Measurements from ENCODE around the gene AK1. TPM values are rescaled to one million over a fixed set of nuclear protein-coding genes. Genes with fewer than 3 reads are reported as not detected.
"Not testable (repeated sequence)": the region's sequence is repeated elsewhere in the genome, so short reads cannot be mapped to it uniquely, and the experiment has no call there.

The AK1 gene
- total and polyA plus RNA-seq, 2 experiments from 2014 or later, result 175 to 413 TPM

DNA sequence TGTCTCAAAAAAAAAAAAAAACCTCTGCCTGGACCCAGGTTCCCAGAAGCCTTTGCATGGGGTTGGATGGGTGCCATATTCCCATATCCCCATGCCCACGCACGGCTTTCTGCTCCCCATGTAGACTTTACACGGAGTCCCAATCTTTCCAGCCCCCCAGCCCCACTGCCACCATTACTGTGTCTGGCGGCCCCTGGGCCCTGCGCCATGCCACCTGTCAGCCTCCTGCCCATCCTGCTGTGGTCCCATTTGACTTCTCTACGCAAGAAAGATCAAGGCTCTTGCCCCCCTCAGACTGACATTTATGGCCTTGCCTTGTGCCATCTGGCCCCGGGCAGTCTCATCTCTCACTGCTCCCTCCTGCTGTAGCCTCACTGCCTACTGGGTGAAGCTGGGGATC lies 6.5 kb upstream of the AK1 start:
- DNase-seq (ENCODE audit: low read depth in 1 of 2, low spot score in 1 of 2), result no peak
- Histone ChIP-seq H3K4me3 (no peak overlapping the region), H3K9me3 (ENCODE audit: low read depth) (no peaks in the 10 kb centered on the region), H3K27me3 (no peaks in the 10 kb centered on the region), H3K4me1 (ENCODE audit: low read depth) (peaks cover 5% of the 10 kb centered on the region), H3K36me3 (peaks cover 13% of the 10 kb centered on the region), H3K27ac (peak overlapping the region; percentile 74)
- TF ChIP-seq, protein P1, sequence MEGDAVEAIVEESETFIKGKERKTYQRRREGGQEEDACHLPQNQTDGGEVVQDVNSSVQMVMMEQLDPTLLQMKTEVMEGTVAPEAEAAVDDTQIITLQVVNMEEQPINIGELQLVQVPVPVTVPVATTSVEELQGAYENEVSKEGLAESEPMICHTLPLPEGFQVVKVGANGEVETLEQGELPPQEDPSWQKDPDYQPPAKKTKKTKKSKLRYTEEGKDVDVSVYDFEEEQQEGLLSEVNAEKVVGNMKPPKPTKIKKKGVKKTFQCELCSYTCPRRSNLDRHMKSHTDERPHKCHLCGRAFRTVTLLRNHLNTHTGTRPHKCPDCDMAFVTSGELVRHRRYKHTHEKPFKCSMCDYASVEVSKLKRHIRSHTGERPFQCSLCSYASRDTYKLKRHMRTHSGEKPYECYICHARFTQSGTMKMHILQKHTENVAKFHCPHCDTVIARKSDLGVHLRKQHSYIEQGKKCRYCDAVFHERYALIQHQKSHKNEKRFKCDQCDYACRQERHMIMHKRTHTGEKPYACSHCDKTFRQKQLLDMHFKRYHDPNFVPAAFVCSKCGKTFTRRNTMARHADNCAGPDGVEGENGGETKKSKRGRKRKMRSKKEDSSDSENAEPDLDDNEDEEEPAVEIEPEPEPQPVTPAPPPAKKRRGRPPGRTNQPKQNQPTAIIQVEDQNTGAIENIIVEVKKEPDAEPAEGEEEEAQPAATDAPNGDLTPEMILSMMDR (IDR thresholded peaks at IDR 0.05; ENCODE audit: low read depth, low read length), result no peak

DNA sequence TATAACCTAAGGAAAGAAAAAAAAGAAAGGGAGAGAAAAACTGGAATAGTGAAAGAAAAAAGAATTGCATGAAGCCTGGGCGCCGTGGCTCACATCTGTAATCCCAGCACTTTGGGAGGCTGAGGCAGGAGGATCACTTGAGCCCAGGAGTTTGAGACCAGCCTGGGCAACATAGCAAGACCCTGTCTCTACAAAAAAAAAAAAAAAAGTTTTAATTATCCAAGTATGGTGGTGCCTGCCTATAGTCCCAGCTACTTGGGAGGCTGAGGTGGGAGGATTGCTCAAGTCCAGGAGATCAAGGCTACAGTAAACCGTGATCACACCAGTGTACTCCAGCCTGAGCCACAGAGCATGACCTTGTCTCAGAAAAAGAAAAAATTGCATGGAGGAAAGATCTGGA lies 4.2 kb upstream of the AK1 start:
- not testable (repeated sequence) for H3K36me3 ChIP-seq; H3K9me3 ChIP-seq (ENCODE audit: low read depth); H3K27me3 ChIP-seq; DNase-seq (ENCODE audit: low read depth in 1 of 2, low spot score in 1 of 2); H3K4me3 ChIP-seq; H3K27ac ChIP-seq
- H3K4me1 ChIP-seq (ENCODE audit: low read depth), result peaks cover 19% of the 10 kb centered on the region

DNA sequence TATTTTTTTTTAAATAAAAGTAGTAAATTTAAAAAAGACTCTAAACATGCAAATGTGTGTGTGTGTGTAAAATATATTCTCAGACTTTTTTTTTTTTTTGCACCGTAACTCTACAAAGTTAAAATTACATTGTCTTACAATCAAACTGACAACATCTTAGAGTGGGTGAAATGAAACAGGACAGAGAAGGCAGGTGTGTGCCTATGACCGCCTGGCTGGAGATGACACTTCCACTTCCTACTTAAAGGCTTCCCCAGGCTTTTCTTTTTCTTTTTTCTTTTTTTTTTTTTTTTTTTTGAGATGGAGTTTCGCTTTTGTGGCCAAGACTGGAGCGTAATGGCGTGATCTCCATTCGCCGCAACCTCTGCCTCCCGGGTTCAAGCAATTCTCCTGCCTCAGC lies 2.7 kb upstream of the AK1 start:
- peaks cover 33% of the 10 kb centered on the region for H3K4me1 ChIP-seq (ENCODE audit: low read depth)
- no peak overlapping the region for H3K4me3 ChIP-seq
- no peaks in the 10 kb centered on the region for H3K27me3 ChIP-seq
- DNase-seq (ENCODE audit: low read depth in 1 of 2, low spot score in 1 of 2), result no peak
- no peak overlapping the region for H3K27ac ChIP-seq
- TF ChIP-seq, protein P1 (IDR thresholded peaks at IDR 0.05; ENCODE audit: low read depth, low read length), result no peak
- no peaks in the 10 kb centered on the region for H3K36me3 ChIP-seq
- H3K9me3 ChIP-seq (ENCODE audit: low read depth), result no peaks in the 10 kb centered on the region

DNA sequence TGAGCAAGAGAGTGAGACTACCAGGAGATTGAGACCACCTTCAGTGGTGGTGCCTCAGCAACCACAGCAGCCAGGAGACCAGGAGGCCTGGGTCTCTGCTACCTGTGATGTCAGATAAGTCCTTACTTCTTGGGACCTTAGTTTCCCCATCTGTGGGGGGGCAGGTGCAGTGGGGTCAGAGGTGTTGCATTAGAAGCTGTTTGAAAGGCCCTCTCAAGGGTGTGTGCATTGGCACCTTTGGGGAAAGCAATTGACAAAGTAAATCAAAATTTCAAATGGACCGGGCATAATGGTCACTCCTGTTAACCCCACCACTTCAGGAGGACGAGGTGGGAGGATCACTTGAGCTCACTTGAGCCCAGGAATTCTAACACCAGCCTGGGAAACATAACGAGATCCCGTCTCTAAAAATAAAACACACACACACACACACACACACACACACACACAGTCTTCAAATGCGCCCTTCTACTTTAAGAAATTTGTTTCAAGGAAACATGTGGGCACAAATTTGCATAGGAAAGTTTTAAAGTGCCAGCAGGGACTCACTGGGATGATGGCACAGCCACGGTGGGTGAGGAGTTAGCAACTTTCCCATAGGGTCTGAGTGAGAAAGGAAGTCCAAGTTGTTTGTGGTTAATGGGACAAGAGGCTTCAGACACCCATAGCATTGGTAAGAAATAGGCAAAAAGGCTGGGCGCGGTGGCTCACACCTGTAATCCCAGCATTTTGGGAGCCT lies 1.3 kb upstream of the AK1 start:
- DNase-seq (ENCODE audit: low read depth in 1 of 2, low spot score in 1 of 2), result no peak
- Histone ChIP-seq H3K4me1 (ENCODE audit: low read depth) (peaks cover 35% of the 10 kb centered on the region), H3K27ac (peak overlapping the region; percentile 67), H3K36me3 (no peaks in the 10 kb centered on the region), H3K4me3 (no peak overlapping the region), H3K27me3 (no peaks in the 10 kb centered on the region), H3K9me3 (ENCODE audit: low read depth) (no peaks in the 10 kb centered on the region)
- TF ChIP-seq, protein P1 (IDR thresholded peaks at IDR 0.05; ENCODE audit: low read depth, low read length), result no peak

DNA sequence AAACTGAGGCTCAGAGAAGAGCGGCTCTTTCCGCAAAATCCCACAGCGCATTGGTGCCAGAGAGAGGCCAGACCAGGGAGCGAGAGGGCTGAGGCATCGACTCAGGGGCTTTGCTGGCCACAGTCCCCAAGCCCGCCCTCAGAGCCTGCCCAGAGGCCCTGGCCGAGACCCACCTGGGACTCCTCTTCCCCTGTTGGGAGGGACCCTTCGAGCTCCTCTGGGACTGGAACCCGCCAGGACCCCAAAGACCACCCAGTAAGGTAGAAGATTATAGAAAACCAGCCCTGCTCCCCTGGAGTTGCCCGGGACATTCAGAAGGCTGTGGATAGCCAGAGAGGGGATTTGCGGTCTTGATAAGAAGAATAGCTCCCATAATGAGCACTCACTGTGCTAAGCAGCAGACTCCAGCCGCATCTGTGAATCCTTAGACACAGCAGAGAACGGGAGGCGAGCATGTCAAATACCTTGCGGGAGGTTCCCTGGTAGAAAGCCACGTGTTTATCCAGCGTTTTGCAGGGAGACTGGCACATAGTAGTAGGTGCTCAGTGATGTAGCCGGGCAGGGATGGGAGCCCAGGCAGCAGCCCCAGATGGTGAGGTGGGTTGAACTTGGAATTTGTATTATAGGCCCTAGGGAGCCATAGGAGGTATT lies 651 bp upstream of the AK1 start:
- DNase-seq (ENCODE audit: low read depth in 1 of 2, low spot score in 1 of 2), result peak; percentile 51 to 54
- TF ChIP-seq, protein P1 (IDR thresholded peaks at IDR 0.05; ENCODE audit: low read depth, low read length), result no peak
- Histone ChIP-seq H3K4me3 (peak overlapping the region; percentile 29), H3K36me3 (no peaks in the 10 kb centered on the region), H3K4me1 (ENCODE audit: low read depth) (peaks cover 35% of the 10 kb centered on the region), H3K27me3 (no peaks in the 10 kb centered on the region), H3K27ac (peak overlapping the region; percentile 67), H3K9me3 (ENCODE audit: low read depth) (no peaks in the 10 kb centered on the region)

Measured in cardiac muscle cell (in vitro differentiated cells and primary cell).